Measurements from ENCODE around the gene CHD3. TPM values are rescaled to one million over a fixed set of nuclear protein-coding genes. Genes with fewer than 3 reads are reported as not detected.

The CHD3 gene
- total and polyA plus RNA-seq, 2 of the 13 experiments (the other 11 are each of a cell fraction or from before 2014, with no cell fraction given), result 2.7 to 3.7 TPM

DNA sequence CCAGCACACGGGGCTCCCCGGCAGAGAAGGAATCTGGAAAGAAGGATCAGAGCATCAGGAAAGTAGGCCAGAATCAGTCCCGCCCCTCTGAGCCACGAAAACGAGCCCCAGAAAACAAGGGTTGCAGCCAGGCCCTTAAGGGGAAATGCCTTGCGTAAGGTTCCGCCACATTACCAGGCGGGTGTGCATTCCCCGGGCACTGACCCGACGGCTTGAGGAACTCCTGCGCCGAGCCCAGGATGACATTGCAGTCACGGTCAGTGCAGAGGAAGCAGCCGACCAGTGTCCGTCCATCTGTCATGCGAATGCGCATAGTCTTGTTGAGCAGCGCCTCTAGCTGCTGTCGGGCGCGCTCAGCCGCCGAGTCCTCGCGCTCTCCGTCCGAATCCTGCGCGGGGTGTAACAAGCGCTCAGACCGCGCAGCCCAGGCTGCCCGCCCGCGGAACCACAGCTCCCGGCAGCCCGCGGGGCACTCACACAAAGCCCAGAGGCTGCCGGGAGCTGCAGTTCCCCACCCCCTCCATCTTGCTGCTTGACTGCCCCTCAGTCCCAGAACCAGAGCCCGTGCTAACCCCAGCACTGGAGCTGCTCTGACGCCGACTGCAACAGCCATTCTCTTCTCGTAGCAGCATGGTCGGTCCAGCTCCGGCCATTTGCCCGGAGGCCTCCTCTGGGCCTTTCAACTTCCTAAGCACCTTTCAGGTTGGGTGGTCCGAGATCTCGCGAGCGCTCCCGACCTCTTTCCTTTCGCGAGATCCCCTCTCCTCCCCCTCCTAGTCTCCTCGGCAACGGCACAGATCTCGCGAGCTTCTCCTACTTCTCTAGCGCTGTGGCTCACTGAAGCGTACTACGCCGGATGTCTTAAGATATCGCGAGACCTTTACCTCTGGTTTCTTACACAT lies 31.5 kb upstream of the CHD3 start, which contains the start of gene NAA38 (continued):
- TF ChIP-seq, protein P1, sequence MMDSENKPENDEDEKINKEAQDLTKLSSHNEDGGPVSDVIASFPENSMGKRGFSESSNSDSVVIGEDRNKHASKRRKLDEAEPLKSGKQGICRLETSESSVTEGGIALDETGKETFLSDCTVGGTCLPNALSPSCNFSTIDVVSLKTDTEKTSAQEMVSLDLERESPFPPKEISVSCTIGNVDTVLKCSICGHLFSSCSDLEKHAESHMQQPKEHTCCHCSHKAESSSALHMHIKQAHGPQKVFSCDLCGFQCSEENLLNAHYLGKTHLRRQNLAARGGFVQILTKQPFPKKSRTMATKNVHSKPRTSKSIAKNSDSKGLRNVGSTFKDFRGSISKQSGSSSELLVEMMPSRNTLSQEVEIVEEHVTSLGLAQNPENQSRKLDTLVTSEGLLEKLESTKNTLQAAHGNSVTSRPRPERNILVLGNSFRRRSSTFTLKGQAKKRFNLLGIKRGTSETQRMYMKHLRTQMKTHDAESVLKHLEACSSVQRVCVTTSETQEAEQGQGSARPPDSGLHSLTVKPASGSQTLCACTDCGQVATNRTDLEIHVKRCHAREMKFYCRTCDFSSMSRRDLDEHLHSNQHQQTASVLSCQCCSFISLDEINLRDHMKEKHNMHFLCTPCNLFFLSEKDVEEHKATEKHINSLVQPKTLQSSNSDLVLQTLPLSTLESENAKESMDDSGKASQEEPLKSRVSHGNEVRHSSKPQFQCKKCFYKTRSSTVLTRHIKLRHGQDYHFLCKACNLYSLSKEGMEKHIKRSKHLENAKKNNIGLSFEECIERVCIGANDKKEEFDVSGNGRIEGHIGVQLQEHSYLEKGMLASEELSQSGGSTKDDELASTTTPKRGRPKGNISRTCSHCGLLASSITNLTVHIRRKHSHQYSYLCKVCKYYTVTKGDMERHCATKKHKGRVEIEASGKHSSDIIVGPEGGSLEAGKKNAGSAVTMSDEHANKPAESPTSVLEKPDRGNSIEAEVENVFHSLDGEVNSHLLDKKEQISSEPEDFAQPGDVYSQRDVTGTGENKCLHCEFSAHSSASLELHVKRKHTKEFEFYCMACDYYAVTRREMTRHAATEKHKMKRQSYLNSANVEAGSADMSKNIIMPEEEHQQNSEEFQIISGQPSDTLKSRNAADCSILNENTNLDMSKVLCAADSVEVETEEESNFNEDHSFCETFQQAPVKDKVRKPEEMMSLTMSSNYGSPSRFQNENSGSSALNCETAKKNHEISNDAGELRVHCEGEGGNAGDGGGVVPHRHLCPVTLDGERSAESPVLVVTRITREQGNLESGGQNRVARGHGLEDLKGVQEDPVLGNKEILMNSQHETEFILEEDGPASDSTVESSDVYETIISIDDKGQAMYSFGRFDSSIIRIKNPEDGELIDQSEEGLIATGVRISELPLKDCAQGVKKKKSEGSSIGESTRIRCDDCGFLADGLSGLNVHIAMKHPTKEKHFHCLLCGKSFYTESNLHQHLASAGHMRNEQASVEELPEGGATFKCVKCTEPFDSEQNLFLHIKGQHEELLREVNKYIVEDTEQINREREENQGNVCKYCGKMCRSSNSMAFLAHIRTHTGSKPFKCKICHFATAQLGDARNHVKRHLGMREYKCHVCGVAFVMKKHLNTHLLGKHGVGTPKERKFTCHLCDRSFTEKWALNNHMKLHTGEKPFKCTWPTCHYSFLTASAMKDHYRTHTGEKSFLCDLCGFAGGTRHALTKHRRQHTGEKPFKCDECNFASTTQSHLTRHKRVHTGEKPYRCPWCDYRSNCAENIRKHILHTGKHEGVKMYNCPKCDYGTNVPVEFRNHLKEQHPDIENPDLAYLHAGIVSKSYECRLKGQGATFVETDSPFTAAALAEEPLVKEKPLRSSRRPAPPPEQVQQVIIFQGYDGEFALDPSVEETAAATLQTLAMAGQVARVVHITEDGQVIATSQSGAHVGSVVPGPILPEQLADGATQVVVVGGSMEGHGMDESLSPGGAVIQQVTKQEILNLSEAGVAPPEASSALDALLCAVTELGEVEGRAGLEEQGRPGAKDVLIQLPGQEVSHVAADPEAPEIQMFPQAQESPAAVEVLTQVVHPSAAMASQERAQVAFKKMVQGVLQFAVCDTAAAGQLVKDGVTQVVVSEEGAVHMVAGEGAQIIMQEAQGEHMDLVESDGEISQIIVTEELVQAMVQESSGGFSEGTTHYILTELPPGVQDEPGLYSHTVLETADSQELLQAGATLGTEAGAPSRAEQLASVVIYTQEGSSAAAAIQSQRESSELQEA (CRISPR knock-in tag; IDR thresholded peaks at IDR 0.05; ENCODE audit: not compliant biosample characterization), result peak; percentile 33
- TF ChIP-seq, protein P2, sequence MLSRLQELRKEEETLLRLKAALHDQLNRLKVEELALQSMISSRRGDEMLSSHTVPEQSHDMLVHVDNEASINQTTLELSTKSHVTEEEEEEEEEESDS (CRISPR knock-in tag; IDR thresholded peaks at IDR 0.05; ENCODE audit: borderline replicate concordance), result no peak
- TF ChIP-seq, protein P3, sequence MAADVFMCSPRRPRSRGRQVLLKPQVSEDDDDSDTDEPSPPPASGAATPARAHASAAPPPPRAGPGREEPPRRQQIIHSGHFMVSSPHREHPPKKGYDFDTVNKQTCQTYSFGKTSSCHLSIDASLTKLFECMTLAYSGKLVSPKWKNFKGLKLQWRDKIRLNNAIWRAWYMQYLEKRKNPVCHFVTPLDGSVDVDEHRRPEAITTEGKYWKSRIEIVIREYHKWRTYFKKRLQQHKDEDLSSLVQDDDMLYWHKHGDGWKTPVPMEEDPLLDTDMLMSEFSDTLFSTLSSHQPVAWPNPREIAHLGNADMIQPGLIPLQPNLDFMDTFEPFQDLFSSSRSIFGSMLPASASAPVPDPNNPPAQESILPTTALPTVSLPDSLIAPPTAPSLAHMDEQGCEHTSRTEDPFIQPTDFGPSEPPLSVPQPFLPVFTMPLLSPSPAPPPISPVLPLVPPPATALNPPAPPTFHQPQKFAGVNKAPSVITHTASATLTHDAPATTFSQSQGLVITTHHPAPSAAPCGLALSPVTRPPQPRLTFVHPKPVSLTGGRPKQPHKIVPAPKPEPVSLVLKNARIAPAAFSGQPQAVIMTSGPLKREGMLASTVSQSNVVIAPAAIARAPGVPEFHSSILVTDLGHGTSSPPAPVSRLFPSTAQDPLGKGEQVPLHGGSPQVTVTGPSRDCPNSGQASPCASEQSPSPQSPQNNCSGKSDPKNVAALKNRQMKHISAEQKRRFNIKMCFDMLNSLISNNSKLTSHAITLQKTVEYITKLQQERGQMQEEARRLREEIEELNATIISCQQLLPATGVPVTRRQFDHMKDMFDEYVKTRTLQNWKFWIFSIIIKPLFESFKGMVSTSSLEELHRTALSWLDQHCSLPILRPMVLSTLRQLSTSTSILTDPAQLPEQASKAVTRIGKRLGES (CRISPR knock-in tag; IDR thresholded peaks at IDR 0.05; ENCODE audit: borderline replicate concordance), result no peak
- TF ChIP-seq SKI (IDR thresholded peaks at IDR 0.05; ENCODE audit: partially characterized antibody), result peak; percentile 38
- no peak for TF ChIP-seq ZNF607 (CRISPR knock-in tag; IDR thresholded peaks at IDR 0.05; ENCODE audit: borderline replicate concordance)
- TF ChIP-seq ZBTB21 (CRISPR knock-in tag; IDR thresholded peaks at IDR 0.05), result no peak
- TF ChIP-seq REL (CRISPR knock-in tag; conservative IDR thresholded peaks at IDR 0.05), result no peak
- no peak for TF ChIP-seq CBX2 (IDR thresholded peaks at IDR 0.05; ENCODE audit: low read depth, low read length)
- no peak for TF ChIP-seq CBX2 (CRISPR knock-in tag; IDR thresholded peaks at IDR 0.05; ENCODE audit: low read depth)
- TF ChIP-seq ZKSCAN5 (CRISPR knock-in tag; IDR thresholded peaks at IDR 0.05), result no peak
- TF ChIP-seq SRSF4 (IDR thresholded peaks at IDR 0.05; ENCODE audit: low read depth, low read length, poor library complexity, severe bottlenecking), result no peak
- TF ChIP-seq BRD4 (CRISPR knock-in tag; IDR thresholded peaks at IDR 0.05), result no peak
- TF ChIP-seq AGO2 (optimal IDR thresholded peaks at IDR 0.05; ENCODE audit: low read depth, low read length), result peak; percentile 88
- TF ChIP-seq CC2D1A (CRISPR knock-in tag; IDR thresholded peaks at IDR 0.05), result no peak
- no peak for TF ChIP-seq HMGA1 (CRISPR knock-in tag; conservative IDR thresholded peaks at IDR 0.05)
- peak; percentile 24; the same call in 1 of the 2 replicates for TF ChIP-seq ZNF543 (CRISPR knock-in tag; IDR thresholded peaks at IDR 0.05)
